GM12873 (cell line): Measurements from ENCODE around the gene SLC25A45.

Experiments
- CTCF ChIP-seq: IDR thresholded peaks from 2 replicates; pipeline ENCODE4 v1.5.1; 2012; ENCODE audit warnings: low read depth, mild to moderate bottlenecking, moderate library complexity, low read length, control low read depth; ENCODE audit not compliant: insufficient read depth; ENCODE audit errors: missing control alignments

SLC25A45 gene

DNA sequence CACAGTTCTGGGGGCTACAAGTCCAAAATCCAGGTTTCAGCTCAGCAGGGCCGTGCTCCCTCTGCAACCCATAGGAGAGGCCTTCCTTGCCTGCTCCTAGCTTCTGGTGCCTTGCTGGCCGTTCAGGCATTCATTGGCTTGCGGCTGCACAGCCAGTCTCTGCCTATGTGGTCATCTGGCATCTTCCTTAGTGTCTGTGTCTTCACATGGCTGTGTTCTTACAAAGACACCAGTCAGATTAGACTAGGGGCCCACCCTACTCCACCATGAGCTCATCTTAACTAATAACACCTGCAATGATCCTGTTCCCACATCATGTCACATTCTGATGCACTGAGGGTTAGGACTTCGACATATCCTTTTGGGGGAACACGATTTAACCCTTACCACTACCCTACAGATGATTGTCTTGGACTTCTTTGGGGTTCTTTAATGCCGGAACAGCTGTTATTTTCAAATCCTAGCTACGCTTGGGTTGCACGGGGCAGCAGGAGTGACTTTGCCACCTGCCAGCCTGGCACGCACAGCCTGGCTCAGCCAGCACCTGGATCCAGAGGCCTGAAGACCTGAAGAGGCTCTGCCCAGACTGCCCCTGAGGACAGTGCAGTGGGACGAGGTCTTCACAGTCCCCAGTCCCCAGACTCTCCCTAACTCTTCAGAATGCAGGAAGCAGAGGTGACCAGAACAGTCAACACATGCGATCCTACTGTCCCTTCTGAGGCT is 32.5 kb upstream of the SLC25A45 start:
- TF ChIP-seq CTCF, result no peak

DNA sequence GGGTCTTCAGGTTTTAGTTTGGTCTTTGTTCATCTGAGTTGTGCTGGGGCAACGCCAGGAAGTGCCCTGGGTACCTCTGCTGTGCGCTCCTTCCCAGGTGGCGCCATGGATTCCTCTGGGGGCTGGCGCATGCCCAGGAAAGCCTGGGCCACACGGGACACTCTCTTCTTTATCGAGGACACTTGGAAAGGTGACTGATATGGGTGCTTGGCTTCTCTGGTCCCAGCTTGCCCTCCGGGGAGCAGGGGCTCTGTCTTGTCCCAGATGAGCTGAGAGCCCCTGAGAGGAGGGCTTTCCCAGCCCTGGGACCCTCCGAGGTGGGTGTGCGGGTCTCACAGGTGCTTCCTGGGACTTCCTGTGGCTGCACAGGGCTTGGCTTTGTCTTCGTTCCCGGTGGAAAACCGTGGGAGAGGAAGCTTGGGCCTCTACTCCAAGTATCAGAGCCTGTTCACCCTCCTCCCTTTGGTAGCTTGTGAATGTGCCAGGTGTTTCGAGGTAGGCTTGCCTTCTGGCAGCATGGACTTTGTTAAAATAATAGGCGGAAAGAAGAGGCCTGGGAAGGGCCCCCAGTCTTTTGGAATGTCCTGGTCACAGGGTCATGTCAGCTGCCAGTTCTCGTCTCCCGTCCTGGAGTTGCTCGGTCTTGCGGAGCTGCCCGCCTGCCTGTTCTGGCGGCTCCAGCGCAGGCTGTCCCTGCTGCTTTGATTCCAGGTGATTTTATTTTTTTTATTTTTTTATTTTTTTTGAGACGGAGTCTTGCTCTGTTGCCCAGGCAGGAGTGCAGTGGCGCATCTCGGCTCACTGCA is 30.0 kb upstream of the SLC25A45 start:
- no peak for TF ChIP-seq CTCF

DNA sequence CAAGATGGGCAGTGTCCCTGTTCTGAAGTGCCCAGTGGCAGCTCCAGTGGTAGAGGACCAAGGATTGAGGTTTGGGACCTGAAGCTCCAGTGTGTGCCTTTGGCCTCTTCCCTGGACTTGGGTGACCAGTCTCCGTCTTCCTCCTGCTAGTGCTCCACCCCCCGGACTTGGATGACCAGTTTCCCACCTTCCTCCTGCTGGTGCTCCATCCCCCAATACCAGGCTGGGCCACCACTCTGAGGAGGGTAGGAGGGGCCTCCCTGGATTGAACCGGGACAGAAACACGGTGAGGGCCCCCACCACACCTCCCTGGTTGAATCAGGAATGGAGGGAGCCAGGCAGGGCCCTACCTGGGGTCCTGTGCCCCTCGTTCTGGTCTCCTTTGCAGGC is 29.2 kb upstream of the SLC25A45 start:
- TF ChIP-seq CTCF, result no peak

- no peak for TF ChIP-seq CTCF
These were observed 28.7 kb upstream of the SLC25A45 start for GRCh38 chr11:65410936-65411680.

DNA sequence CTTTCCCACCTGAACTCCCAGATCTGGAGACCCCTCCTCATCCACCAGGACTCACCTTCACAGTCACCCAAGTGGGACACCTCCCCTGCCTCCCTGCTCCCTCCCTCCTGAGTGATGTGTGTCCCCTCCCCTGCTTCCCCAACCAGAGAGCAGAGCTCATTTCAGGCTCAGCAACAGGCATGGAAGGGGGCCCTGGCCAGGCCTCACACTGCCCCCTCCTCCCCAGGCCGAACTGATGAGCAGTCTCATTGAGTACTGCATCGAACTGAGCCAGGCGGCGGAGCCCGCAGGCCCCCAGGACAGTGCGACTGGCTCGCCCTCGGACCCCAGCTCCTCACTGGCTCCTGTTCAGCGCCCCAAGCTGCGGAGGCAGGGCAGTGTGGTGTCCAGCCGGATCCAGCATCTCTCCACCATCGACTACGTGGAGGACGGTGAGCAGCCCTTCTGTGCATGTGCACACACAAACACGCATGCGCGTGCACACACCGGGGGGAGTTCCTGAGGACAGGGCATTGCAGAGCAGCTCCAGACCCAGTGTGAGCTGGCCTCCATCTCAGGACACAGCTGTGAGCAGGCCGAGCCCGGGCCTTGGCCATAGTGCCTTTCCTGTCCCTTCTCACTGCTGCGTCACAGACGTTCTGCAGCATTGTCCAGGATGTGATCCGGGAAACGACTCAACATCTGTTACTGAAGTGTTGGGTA is 22.3 kb upstream of the SLC25A45 start:
- TF ChIP-seq CTCF, result no peak

- TF ChIP-seq CTCF, result no peak
These were observed 21.8 kb upstream of the SLC25A45 start for GRCh38 chr11:65404210-65404609.
